GM19372 (cell line): Measurements from ENCODE around the gene ROM1.
"Not testable (repeated sequence)": the region's sequence is repeated elsewhere in the genome, so short reads cannot be mapped to it uniquely, and the experiment has no call there.

Experiments
- ATAC-seq: cut with Tn5 transposase; IDR thresholded peaks from one replicate; pipeline ENCODE4 v1.9.1; 2021; ENCODE audit warnings: mild to moderate bottlenecking, low read depth, moderate library complexity; ENCODE audit not compliant: unreplicated experiment

The ROM1 gene, protein sequence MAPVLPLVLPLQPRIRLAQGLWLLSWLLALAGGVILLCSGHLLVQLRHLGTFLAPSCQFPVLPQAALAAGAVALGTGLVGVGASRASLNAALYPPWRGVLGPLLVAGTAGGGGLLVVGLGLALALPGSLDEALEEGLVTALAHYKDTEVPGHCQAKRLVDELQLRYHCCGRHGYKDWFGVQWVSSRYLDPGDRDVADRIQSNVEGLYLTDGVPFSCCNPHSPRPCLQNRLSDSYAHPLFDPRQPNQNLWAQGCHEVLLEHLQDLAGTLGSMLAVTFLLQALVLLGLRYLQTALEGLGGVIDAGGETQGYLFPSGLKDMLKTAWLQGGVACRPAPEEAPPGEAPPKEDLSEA

DNA sequence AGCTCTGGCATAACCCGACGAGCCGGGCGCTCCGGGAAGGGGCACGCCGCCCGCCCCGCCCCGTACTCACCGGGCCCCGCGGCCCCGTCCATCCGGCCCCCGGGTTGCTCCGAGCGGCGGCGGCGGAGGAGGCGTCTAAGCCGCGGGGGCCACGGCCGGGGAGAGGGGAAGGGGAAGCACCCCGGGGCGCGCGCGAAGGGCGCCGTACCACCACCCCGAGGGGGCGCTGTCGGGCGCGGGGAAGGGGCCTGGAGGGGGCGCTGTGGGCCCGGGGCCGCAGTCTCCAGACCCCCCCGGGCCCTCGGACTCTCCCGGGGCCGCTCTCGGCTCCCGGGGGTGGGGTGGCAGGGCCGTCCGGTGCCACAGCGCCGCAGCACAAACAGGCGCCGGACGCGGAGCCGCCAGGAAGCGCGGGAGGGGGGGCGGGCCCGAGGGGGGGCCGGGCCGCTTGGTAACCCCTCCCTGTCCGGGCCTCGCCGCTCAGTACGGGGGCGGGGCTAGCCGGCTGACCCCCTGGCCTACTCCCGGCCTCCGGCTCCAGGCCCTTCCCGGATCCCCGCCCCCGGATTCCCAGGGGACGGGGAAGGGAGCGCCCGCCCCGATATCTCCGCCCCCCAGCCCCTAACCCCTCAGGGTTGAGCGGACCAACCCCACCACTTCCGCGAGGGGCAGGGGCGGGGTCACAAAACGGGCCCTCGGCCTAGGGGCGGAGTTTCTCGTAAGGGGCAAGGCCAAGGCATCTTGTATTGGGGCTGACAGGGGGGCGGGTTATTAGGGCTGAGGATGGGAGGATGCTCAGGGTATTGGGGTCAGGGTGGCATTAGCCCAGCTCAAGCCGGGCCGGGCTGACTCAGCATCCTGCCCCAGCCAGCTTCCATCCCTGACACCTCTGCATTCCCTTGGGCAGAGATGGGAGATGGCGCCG, at the start of gene ROM1, which contains the start of gene EML3:
TSS of gene ROM1 (plus strand) at position 892 of the 925 bp plus-strand sequence. CDS start at position 917, 25 bp downstream.
TSS of gene EML3 (minus strand) at position 410 of the 925 bp plus-strand sequence. CDS start at position 92, 318 bp downstream.
- peak; percentile 65 for ATAC-seq

DNA sequence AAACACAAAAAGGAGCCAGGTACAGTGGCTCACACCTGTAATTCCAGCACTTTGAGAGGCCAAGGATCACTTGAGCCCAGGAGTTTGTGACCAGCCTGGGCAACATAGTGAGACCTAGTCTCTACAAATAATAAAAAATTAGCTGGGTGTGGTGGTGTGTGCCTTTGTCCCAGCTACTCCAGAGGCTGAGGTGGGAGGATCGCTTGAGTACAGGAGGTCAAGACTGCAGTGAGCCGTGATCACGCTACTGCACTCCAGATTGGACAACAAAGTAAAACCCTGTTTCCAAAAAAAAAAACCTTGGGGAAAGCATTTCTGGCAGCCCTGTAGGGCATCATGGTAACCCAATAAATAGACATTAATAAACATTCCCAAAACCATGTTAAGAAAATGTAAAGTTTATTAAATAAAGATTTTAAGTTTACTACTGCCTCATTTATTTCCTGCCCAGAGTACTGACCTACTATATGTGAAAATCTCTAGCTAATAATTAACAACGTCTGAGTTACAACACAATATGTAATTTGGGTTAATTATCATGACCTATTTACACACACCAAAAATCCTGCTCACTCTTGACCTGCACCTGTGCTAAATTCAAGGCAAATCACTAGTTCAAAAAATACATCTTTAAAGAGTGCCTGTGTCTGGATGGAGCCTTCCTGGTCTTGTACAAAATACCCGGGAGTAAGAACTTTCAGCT, 47.8 kb upstream of the ROM1 start:
- ATAC-seq: no peak

- no peak for ATAC-seq
Measured at GRCh38 chr11:62566247-62566646, 46.8 kb upstream of the ROM1 start.

DNA sequence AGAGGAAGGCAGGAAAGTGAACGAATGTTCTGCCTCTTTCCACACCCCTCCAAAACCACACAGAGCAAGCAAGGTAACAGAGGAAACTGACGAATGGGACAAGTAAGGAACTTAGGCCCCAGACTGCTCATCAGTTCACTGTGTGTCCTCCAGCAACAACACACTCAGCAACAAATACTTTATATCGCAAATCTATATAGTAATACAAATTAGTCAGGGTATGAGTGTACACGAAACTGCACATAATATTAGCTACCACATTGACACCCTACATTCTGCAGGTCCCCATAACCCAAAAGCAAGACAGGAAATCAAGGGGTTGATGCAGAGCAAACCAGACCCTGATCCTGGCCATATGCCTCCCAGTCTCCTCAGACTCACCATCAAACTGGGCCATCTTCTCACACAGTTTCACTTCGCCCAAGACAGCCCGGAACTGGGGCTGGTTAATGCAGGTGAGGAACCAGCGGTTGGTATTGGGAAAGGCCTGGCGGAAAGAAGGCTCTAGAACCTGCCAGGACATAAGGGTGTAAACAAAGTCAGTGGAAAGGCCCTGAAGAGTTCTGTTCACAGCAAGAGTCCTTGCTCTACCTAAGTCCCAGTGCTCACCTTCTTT, 45.9 kb upstream of the ROM1 start:
- no peak for ATAC-seq

GRCh38 chr11:62569611-62570010, 43.4 kb upstream of the ROM1 start:
- ATAC-seq: no peak

- not testable (repeated sequence) for ATAC-seq
Measured at GRCh38 chr11:62570903-62571302, 42.2 kb upstream of the ROM1 start.

- not testable (repeated sequence) for ATAC-seq
Measured at GRCh38 chr11:62571493-62571892, 41.6 kb upstream of the ROM1 start.

DNA sequence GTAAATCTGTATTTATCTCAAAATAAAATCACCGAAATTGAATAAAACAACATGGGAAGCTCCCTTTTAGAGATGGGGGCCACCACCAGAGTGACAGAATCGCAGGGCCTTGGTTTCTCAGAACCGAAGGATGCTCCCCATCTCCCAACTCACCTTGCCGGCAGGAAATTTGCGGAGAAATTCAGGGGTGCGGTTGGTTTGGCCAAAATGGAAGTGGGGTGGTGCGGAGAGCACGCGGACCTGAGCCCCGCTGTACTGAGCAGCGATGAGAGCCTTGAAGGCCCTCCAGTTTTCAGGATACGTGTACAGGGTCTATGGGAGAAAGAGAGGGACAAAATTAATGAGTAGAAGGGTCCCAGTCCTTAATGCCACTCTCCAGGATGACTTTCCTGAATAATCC, 40.6 kb upstream of the ROM1 start:
- ATAC-seq: no peak

- ATAC-seq: no peak
Measured at GRCh38 chr11:62573006-62573591, 40.0 kb upstream of the ROM1 start.

- ATAC-seq: peak; percentile 90
Measured at GRCh38 chr11:62573592-62574362, 39.3 kb upstream of the ROM1 start, which contains the start of gene EEF1G. TSS of gene EEF1G (minus strand) at chr11:62573891. CDS start at chr11:62573842, 49 bp downstream.

- ATAC-seq: no peak
Measured at GRCh38 chr11:62574363-62575071, 38.5 kb upstream of the ROM1 start.

DNA sequence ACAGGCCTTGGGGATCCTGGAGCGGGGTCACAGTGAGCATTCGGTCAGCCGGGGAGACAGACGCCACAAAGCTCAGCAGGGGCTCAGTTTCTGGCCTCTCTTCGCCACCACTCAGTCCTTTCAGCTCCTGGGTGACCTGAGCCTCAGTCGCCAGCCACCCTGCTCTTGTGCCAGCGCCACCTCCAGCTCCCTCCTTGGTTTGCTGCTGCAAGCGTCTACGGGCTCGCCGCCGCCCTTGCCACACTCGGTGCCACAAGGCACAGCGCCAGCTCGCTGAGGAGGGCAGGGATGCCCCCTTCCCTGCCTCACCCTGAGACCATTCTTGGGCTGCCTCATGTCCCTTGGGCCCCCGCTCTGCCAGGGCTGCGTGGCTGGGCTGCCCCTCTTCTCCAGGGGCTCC, 37.9 kb upstream of the ROM1 start:
- ATAC-seq: no peak

DNA sequence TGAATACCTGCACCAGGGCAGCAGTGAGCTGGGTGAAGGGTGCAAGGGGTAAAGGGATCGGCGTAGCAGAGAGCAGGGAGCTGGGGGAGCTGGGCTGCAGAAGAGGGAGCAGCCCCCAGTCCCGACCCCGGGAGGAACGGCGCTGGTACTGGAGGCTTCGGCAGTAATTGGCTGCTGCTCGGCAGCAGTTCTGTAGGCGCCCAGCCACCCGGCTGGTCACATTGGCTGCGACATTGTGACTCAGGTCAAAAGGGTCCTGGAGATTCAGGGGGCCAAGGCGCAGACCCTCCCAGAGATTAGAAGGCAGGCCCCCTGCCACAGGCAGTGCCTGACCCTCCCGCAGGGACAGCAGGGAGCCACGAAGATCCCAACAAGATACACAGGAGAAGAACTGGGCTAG, 37.2 kb upstream of the ROM1 start:
- no peak for ATAC-seq

DNA sequence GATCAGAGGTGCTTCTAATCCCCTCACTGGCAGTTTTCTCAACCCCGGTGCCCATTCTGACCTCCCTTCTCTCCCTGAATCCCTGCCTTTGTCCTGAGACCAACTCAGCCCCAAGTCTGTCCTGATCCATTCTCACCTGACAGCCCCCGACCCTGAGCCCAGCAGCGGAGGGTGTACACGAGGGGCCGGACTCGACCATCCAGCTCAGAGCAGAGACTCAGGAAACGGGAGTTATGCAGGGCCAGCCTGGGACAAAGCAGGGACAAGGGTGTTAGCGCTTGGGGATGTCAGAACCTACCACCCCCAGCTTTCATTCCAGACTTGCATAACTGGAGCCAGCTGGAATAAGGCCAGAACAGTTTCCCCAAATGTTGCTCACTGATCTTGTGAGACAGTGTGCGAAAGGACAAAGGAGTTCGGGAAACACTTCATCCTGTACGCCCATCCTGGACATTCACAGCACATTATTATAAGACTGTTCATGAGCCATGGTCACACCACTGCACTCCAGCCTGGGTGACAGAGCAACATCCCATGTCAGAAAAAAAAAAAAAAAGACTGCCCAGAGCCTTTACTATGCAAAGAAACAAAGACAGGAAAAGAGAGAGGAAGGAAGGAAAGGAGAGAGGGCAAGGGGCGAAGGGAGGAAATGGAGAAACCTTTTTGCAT, 35.9 kb upstream of the ROM1 start:
- ATAC-seq: no peak

- no peak for ATAC-seq
Measured at GRCh38 chr11:62578541-62578940, 34.5 kb upstream of the ROM1 start.

DNA sequence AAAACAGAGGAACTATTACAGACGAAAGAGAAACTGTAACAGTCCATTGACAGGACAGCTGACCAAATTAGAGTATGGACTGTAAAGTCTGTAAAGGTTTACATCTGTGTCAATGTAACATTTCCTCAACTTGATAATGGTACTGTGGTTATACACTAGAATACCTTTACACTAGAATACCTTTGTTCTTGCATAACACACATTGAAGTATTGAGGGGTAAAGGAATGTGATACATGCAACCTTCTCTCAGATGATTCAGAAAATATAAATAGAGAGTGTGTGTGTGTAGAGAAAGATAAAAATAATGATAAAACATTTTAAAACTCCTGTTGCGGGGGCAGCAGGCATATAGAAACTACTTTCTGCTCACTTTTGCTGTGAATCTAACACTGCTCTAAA, 33.8 kb upstream of the ROM1 start:
- no peak for ATAC-seq

GRCh38 chr11:62580959-62581715, 31.9 kb upstream of the ROM1 start:
- no peak for ATAC-seq
